Right kidney (tissue), 9 donors: Measurements from ENCODE around the gene CLK3.
A peak's percentile ranks its signal among the peaks of the same experiment; 100 is the strongest.
"Not testable (repeated sequence)": the region's sequence is repeated elsewhere in the genome, so short reads cannot be mapped to it uniquely, and the experiment has no call there.

Experiments
- DNase-seq: peaks from one replicate; pipeline ENCODE4 v3.0.0-alpha.2; 2016
- long read RNA-seq, 8 donors: transcript quantifications; one replicate each; lab custom pipeline, GENCODE V29; 2026

The CLK3 gene
- long read RNA-seq, donor 1, transcript CLK3-222 (1 exons, 958 nt) = major isoform, 11 of 18 reads
- long read RNA-seq, donor 1, partial matches to known transcripts = 0 of 18 reads
- long read RNA-seq, donor 1, other reads (novel, unspliced or antisense) = 0 of 18 reads
- long read RNA-seq, donor 2, partial matches to known transcripts = 0 of 9 reads
- long read RNA-seq, donor 2, other reads (novel, unspliced or antisense) = 0 of 9 reads
- long read RNA-seq, donor 3, partial matches to known transcripts = 5 of 18 reads
- long read RNA-seq, donor 3, other reads (novel, unspliced or antisense) = 6 of 18 reads
- long read RNA-seq, donor 4, full-length matches to known transcripts = 15 of 32 reads
- long read RNA-seq, donor 4, partial matches to known transcripts = 17 of 32 reads
- long read RNA-seq, donor 4, other reads (novel, unspliced or antisense) = 0 of 32 reads
- long read RNA-seq, donor 5, transcript CLK3-222 (1 exons, 958 nt) = major isoform, 8 of 17 reads
- long read RNA-seq, donor 5, transcript CLK3-202 (13 exons, 2,621 nt) = minor isoform, 7 of 17 reads
- long read RNA-seq, donor 5, partial matches to known transcripts = 0 of 17 reads
- long read RNA-seq, donor 5, other reads (novel, unspliced or antisense) = 0 of 17 reads
- long read RNA-seq, donor 6, transcript CLK3-202 (13 exons, 2,621 nt) = minor isoform, 7 of 16 reads
- long read RNA-seq, donor 6, transcript CLK3-222 (1 exons, 958 nt) = major isoform, 8 of 16 reads
- long read RNA-seq, donor 6, partial matches to known transcripts = 0 of 16 reads
- long read RNA-seq, donor 6, other reads (novel, unspliced or antisense) = 0 of 16 reads
- long read RNA-seq, donor 7 = 0 reads
- long read RNA-seq, donor 8, transcript CLK3-202 (13 exons, 2,621 nt) = major isoform, 5 of 10 reads
- long read RNA-seq, donor 8, transcript CLK3-222 (1 exons, 958 nt) = major isoform, 5 of 10 reads
- long read RNA-seq, donor 8, partial matches to known transcripts = 0 of 10 reads
- long read RNA-seq, donor 8, other reads (novel, unspliced or antisense) = 0 of 10 reads

DNA sequence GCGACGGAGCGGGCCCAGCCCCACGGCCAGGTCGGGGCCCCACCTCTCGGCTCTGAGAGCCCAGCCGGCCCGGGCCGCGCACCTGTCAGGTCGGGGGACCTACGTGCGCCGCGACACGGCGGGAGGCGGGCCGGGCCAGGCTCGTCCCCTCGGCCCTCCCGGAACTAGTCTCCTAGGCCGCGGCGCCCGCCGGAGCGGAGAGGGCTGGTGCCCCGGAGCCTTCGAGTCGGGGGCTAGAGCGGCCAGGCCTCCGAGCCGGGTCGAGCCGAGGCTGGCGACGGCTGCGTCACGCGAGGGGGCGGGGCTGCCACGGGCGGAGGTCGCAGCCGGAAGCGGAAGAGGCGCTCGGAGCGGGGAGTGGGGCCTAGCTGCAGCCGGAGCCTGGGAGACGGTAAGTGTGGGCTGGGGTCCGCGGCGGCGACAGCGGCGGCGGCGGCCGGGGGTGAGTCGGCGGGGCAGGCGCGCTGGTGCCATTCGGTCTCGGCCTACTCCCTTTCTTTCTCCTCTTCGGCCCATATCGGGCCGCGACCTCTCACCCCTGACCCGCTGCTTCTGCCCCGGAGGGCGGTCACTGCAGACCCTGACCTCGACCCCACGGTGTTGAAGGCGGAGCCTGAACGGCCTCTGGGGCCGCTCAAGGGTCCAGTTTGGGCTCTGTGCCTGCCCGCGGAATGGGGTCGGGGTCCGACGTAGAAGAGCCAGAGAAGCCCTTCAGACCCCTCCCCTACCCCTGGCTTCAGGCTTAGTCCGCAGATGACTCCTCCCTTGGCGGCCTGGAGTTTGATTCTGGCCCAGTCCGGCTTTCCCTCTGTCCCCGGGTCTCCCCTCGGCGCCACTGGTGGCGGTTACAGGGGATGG, at the start of gene CLK3:
Gene CLK3, plus strand, starts transcription at position 329 of the 858 bp plus-strand sequence. CDS start 3,361 bp downstream, outside the sequence.
- peak; percentile 96 for DNase-seq

DNA sequence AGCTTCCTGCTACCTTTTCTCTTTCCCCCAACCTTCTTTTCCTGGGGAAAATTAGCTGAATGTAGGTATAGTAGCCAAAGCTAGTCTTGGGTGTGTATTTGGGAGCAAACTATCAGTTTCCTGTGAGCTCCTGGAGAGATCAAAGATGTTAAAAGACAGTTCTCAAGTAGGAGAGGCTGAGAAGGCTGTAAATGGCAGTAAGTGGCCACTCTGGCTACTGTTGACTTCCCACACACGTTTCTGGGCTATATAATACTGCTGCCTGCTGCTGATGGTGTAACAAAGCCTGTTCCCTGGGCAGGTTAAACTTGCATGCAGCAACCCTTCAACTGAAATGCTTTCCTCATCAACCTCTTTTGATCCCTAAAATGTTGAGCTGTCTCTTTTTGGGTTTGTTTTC, 47.0 kb upstream of the CLK3 start:
- no peak for DNase-seq

DNA sequence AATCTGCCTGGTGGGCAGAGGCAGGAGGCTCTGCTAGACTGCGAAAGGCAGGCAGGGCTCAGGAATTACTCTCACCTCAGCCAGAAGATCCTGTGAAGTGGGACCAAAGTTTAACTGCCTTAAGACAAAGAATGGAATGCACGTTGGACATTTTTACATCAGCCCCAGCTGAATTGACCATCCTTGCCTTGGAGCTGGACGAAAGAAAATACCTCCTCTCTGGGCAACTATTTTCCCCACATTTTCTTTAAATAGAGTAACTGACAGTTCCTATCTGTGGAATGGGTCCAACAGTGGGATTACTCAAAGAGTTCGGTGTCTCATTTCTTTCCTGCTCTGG, 45.9 kb upstream of the CLK3 start:
- DNase-seq = no peak

DNA sequence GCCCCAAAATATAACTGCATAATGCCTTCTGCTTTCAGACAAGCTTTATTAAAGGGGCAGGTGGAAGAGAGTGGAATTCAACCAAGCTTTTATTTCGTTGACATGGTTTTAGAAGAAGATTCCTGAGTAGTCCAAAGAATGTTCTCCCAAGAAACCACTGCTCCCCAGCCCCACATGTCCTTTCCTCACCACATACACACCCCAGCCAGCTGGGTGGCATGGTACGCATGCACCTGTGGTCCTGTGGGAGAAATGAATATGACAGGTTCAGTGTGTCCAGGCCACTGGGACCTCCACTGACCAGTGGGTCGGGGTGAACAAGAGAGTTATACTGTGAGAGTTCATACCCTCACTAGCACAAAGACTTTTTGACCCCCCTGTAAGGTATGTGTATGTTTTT, 44.4 kb upstream of the CLK3 start:
- DNase-seq = no peak

DNA sequence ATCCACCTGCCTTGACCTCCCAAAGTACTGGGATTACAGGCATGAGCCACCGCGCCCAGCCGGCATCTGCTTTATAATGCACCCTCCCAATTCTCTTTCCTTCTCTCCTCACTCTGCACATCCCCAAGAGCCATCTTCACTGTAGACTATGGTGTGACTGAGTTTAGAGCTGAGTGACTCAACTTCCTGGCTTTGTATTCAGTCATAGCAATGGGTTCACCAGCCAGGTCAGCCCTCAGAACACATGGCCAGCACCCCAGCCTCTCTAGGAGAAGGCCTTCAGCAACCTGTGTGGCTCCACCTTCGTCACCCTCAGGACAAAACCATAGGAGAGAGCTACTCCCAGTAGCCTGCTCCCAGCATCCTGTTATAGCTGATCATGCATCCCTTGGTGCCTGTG, 41.6 kb upstream of the CLK3 start:
- no peak for DNase-seq

DNA sequence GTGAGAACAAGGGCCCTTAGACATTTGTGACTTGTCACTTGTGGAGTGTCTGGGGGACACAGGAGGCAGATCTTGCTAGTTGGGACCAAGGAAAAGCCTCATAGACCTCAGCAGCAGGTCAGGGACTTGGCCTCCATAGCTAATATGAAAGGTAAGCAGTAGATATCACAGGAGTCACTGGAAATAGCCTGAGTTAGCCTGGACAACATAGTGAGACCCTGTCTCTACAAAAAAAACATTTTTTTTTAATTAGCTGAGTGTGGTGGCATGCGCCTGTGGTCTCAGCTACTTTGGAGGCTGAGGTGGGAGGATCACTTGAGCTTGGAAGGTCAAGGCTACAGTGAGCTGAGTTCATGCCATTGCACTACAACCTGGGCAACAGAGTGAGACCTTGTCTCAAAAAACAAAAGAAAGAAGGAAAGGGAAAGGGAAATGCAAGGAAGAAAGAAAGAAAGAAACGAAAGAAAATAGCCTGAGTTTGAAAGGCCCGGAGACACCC, 37.1 kb upstream of the CLK3 start:
- no peak for DNase-seq

DNA sequence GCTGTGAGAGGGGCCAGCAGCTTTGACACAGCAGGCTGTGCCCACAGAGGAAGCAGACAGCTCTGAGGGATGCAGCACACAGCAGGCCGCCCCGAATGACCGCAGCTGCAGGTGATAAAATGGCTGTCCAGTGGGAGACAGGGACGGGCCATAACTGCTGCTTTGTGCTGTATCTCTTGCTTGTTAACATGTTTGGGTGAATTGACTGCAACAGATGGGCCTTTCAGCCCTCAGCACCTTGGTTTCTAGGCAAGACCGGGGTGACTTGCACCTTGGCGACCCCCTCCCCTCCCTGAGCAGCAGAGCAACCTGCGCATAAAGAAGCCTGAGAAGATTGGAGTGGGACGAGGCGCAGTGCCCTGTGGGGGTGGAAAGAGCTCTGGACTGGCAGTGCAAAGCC, 36.6 kb upstream of the CLK3 start:
- no peak for DNase-seq

DNA sequence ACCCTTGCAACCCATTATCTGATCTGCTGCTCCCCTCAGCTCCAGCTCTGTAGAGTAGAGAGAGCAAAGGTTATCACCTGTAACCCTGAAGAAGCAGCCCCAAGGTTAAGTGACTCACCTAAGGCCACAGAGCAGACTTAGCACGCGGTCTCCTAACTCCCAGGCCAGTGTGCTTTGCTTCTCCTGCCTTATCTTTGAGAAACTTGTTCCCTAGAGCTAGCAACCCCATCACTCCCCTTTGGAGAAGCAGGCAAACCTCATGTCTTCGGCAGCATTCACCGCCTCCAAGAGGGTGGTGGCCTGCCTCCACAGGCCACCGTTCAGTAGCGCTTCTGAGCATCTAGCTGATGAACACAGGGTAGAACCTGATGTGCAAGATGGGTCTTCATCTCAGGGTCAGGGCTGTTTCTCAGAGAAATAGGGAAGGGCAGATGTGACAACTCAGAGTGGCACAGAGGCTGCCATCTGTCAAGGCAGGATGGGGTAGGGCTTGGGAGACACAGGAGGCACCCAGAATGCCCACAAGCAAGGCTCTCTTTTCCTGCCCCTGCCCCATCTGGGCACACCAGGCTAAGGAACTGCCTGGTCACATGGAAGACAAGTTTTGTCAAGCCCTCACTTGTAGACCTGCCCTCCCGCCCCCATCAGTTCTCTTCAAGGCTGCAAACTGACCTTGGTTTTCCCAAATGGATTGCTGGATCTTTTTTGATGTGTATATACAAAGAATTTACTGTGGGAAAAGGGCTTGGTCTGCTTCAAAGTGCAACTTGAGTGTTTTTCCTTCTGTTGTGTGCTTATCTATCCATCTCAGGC, 34.9 kb upstream of the CLK3 start:
- DNase-seq = no peak

DNA sequence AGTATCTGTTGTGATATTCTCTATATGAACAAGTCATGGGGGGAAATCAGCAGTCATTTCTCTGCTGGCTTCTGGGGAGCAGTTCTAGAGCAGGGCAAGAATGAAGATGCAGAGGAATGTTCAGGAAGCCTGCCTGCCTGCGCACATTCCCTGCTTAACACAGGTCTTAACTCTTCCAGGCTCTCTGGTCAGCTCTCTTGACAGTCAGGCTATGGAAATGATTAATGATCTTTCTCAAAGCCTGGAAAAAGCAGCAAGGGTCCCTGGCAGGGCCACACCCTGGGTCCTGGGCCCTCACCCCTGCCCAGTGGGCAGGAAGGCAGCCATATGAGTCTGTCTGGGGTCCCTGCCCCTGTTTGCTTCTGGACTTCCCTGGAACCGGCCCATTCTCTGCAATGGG, 31.4 kb upstream of the CLK3 start:
- no peak for DNase-seq

DNA sequence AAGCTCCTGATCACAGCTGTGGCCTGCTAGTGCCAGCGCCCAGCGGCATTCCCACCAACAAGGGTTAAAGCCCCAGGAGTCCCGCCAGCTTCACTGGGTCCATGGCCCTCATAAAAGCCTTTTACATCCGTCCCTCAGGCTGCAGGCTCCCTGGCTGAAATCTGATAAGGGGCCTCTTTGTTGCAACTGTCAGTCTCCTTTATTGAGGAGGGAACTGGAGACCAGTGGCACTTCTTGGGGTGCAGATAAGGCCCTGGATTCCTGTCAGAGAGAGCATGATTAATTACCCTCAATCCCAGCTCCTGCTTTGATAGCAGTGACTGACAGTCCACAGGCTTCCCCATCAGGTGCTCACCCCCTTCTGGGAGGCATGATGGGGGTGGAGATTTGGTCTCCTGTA, 30.9 kb upstream of the CLK3 start:
- peak; percentile 32 for DNase-seq

DNA sequence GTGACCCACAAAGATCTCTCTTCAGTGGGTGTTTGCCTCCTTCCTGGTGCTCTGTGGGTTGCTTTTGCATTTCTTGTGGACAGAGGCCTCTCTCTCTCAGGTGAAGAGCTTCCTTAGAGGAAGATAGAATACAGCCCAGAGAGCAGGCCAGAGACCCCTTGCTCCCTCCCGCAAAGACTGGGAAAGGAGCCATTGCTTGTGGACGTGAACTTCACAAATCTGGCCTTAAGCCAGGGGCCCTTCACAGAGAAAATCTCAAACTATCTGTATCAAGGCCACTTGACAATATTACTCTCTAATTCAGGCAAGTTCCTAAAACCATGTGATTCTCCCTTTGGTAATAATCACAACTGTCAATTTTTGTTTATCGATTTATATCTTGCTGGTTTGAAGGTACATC, 30.4 kb upstream of the CLK3 start:
- DNase-seq = no peak

DNA sequence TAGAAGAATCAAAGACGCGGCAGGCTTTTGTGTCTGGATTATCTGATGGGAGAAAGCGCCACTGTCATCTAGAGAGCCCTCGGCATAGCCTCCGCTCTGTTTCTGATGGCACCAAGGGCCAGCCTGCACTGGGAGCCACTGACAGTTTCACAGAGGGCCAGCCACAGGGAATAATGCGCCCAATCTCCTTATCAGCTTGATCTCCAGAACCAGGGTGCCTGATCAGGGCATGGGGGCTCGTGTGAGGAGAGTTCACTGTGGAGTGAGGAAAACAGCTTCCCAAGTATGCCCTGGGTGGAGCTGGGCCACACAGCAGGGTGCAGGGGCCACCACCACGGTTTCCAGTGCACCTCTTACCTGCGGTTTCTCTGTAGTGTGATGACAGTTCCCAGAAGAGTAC, 29.8 kb upstream of the CLK3 start:
- DNase-seq = no peak

DNA sequence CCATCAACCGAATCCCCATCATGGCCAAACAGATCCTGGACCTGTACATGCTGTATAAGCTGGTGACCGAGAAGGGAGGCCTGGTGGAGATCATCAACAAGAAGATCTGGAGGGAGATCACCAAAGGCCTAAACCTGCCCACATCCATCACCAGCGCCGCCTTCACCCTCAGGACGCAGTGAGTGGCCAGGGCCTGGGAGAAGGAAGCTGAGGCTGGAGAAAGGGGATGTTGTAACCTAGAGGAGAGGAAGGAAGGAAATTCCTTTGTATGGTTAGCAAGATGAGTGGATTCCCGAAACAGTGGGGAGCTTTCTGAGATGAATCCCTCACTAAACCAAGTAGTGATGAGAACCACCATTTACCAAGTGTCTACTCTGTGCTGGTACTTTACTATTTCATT, 25.8 kb upstream of the CLK3 start:
- DNase-seq = no peak

DNA sequence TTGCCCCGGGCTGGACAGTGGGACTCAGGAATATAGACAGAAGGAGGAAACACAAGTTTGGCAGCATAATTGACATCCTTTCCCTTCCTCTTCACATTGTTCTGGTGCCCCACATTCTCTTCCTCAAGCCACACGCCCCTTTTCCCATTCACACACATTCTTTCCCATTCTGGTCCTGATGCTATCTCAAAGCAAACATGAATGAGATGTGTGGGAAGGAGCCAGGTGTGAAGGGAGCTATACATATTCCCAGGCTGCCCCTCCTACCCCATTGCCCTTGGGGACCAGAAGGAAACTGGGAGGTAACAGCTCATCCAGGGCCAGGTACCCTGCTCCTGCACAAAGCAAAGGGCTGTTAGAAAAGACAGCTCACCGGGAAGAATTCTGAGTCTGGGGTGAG, 23.4 kb upstream of the CLK3 start:
- no peak for DNase-seq

DNA sequence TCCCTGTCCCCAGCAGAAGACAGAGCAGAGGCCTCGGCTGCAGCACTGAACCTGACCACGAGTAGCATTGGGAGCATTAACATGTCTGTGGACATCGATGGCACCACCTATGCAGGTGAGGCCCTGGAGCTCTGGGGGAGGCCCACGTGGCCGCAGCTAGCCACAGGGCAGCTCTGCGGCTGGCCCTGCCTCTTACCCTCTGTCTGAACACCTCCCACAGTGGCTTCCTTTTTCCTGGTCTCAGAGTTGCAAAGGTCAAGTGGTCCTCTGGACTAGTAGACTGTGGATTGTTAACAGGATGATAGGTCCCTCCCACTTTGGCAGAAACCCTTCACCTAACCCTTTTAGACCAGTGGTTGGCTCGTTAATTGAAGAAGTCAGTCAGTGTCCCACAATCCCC, 22.5 kb upstream of the CLK3 start:
- DNase-seq = no peak

DNA sequence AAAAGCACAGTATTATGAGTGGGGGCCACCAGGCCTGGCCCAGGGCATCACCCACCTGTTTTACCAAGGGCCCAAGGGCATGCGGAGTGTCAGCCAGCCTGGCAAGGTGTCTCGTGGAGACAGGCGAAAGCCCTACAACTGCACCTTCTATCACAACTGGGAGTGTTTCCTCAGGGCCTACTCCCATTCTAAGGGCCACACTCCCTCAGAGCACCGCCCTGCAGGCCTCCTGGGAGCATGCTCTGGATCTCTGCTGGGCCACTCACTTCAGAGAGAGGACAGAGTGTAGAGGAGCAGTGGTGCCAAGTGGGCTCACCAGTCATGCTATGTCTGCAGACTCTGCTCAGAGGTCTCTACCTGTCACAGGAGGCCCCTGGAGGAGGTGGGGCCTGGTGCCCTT, 21.2 kb upstream of the CLK3 start:
- no peak for DNase-seq

DNA sequence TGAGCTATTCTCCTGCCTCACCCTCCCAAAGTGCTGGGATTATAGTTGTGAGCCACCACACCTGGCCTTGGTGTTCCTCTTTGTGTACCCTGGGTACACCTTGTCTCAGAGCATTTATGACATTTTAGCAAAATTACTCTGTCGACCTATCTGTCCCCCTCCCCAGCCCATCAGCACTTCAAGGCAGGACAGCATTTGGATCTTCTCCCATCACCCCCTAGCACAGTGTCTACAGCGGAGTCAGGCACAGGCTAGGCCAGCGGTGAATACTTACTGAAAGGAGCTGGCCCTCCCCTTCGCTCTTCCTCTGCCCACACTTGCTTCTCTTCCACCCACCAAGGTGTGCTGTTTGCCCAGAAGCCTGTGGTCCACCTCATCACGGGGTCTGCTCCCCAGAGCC, 20.4 kb upstream of the CLK3 start:
- DNase-seq = no peak

DNA sequence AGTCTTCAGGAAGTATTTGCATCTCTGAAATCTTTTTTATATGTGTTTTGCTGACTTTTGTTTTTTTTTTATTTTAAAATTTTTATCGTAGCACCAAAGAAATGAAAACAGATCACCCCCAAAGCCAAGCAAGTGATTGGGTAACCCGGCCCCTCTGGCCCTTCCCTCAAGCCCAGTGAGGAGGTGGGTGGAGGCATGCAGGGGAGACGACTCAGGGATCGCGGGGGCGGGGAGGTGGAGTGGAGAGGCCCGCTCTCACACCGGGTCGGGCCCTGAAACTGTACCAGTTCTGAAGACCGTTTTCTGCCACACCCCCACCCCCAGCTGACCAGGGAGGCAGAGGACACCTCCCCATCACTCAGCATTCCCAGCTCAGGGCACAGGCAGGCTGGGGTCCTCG, 18.9 kb upstream of the CLK3 start:
- DNase-seq = not testable (repeated sequence)

DNA sequence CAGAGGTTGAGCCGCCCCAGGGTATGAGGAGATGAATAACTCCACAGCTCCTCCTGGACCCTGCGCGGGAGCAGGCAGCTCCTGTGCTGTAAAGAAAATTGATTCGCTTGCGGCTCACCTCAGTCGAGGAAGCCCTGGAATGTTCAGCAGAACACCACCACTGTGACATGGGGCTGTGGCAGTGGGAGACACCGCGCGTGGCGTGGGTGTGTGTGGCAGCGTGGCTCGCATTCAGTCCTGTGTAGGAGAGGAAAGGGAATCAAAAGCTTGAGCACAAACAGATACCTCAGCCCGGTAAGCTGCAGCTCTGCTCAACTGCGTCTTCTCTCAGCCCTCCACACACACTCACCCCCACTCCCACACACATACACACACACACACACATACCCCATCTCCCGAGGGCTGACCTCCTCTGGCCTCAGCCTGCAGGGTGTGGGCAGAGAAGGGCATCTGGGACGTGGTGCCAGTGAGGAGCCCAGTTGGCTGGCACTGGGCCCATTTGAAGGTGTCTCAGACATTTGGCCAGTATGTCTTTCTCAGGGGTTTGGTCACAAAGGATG, 18.4 kb upstream of the CLK3 start:
- DNase-seq = not testable (repeated sequence)

DNA sequence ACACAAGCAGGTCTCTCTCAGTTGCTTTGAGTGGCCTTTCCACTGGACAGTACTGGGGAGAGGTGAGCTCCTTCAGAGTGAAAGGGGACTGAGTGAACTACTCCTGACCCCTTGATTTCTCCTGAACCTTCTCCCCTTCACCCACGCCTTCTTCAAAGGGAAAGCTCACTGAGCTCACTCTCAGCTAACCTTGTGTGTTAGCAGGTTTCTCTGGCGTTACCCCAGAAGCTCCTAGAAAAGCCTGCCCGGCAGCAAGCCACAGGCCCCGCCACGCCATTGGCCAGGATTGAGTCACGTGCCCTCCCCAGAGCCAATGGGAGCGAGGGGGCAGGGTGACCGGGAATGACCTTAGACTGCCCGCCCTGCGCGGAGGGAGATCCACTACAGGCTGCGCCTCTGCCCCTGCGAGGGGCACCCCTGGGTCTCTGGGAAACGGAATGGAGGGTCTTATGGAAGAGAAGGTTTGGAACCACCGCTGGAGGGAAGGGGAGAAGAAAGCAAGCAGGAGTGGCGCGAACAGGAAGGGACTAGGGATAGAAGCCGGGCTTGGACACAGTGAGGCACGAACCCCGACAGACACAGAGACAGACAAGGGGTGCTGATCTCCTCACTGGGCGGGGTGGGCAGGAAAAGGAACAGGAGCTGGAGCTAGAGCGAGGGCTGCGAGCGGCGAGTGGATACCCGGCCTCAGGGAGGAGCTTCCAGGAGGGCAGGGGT, 17.4 kb upstream of the CLK3 start:
- peak; percentile 94 for DNase-seq
